HPDE6-E6E7 (cell line): ENCODE measurements around the gene RPS16.

ENCODE experiments used
- DNase-seq: peaks from one replicate; pipeline ENCODE4 v3.0.0; 2011; ENCODE audit warnings: missing footprints; ENCODE audit errors: extremely low spot score

The RPS16 gene

DNA sequence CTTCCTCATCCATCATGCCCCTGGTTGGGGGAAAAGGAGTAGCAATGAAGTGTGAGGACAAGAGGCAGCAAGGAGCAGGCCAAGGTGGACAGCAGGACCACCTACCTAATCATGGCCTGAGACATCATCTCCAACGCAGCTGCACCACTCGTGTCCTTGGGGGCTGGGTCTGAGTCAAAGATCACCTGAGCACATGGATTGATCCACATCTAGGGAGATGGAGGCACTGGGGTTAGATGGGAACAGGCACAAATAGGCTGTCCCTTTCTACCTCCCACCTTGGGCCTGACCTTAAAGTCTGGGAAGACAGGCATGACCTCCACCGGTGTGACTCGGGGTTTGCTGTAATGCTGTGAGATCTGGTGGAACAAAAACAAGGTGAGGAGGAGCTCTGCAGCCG, 47.1 kb downstream of the RPS16 start:
- no peak for DNase-seq

DNA sequence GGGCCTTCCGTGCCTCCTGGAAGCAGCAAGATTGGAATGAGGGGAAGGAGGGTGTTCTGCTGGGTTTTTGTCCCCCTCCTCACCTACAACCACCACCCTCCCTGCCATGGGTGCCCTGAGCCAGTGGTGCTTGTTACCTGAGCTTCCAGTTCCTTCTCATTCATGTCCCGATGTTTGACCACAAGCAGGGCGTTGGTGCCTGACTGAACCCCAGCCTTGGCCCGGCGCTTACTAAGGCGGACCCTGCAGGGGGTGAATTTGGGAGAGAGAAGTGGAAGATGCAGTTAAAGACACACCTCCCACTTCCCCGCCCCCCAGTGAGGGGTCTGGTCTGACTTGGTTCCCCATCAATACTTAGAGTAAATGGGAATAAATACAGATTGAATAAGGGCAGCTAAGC, 49.2 kb downstream of the RPS16 start:
- DNase-seq = no peak

DNA sequence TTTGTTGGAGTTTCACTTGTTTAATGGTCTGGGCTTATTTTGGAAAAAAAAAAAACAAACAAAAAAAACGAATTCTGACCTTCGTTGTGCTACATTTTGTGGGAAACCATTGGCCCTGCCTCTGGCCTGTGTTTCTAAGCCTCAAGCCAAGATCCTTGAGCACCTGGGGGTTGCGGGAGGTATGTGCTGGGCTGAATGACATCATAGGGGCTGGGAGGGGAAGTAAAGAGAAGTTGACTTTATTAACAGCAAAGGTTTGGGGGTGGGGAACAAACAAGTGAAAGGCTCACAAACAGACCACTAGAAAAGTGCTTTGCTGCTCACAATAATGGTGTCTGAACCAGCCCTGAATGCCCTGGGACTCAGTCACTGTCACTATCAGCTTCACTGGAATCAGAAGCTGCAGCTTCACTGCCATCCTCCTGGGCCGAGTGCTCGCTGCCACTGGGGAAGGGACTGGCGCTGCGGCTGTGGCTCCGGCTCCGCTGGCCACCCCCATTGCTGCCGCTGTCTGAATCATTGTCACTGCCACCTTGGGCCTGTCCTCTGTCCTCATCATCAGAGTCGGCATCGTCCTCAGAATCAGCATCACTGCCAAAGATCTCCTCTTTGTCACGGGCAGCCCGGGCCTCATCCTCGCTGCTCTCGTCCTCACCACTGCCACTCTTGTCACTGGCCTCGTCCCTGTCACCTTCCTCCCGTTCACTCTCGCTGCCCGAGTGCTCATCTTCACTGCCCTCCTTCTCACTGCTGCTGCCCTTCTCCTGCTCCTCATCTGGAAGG, 49.9 kb downstream of the RPS16 start:
- no peak for DNase-seq

DNA sequence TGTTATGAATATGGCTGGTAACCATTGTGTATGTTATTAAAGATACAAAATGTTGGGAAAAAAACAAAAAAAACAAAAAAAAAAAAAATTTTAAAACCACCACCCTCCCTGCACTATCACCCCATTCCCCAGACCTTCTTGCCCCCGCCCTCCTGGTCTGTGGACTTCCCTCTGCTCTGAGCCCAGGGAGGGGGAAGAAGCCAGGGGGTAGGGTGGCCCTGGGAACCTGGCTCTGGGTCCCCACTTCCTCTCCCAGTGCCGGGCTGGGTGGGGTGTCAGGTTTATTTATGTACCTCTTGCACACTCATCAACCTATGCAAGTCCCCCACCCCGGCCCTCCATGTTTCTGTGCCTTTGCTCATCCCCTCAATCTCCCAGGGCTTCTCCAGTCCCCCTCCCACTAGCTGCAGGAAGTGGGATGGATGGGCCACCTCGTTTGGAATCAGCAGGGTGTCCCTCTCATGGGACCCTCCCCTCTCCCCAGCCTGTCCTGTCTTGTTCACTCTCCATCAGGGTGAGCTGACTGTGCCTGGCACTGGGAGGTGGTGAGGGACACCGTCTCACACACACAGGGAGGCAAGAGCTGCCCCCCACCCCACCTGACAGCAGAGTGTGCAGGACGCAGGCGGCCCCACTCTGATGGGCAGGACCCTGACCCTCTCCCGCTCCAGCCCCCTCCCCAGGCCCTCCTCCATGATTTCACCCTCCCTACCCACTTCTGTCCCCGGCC, 50.7 kb downstream of the RPS16 start:
- no peak for DNase-seq
